DOHH2 (cell line): Measurements from ENCODE around the gene SPOP.

ENCODE experiments used
- CTCF ChIP-seq: fragments of 200-600 bp; sonication (generic); IDR thresholded peaks from one replicate; pipeline ENCODE4 v1.5.1; 2014; ENCODE audit warnings: antibody characterized with exemption, mild to moderate bottlenecking, low read depth, low read length; ENCODE audit not compliant: poor library complexity, severe bottlenecking
- EZH2phosphoT487 ChIP-seq: fragments of 200-600 bp; sonication (generic); IDR thresholded peaks from 2 replicates; pipeline ENCODE4 v1.6.1; 2017; ENCODE audit warnings: borderline replicate concordance, mild to moderate bottlenecking, antibody characterized with exemption, low read length, moderate library complexity, mixed read lengths

GRCh38 chr17:49571283-49571682, 106.6 kb downstream of the SPOP start:
- TF ChIP-seq CTCF (no peak), EZH2phosphoT487 (no peak)
